GM23338 (cell line): Measurements from ENCODE around the gene AGRN. TPM values are rescaled to one million over a fixed set of nuclear protein-coding genes. Genes with fewer than 3 reads are reported as not detected.

Source experiments
- ATAC-seq: fragments of 200-7000 bp; cut with Tn5 transposase; 3 replicates; pipeline ENCODE4 v1.9.1; 2020
- DNase-seq: peaks from one replicate; pipeline ENCODE4 v3.0.0-alpha.2; 2015; ENCODE audit warnings: low spot score
- H2AFZ ChIP-seq: fragments of 200-600 bp; sonication (generic); 2 replicates; pipeline ENCODE4 v1.8.0; 2016; ENCODE audit warnings: antibody characterized with exemption, mild to moderate bottlenecking, moderate library complexity
- H3F3A ChIP-seq: fragments of 200-600 bp; sonication (generic); replicated peaks from 2 replicates; pipeline ENCODE4 v1.8.0; 2017; ENCODE audit warnings: antibody characterized with exemption, mixed run types, low read depth
- H3K27ac ChIP-seq: fragments of 200-600 bp; sonication (generic); 2 replicates; pipeline ENCODE4 v1.6.1; 2016; ENCODE audit warnings: low read depth
- H3K27me3 ChIP-seq: fragments of 200-600 bp; sonication (generic); 2 replicates; pipeline ENCODE4 v1.8.0; 2016; ENCODE audit warnings: mild to moderate bottlenecking, mixed run types, moderate library complexity; ENCODE audit not compliant: insufficient read depth
- H3K36me3 ChIP-seq: fragments of 200-600 bp; sonication (generic); 2 replicates; pipeline ENCODE4 v1.8.0; 2016; ENCODE audit warnings: mild to moderate bottlenecking; ENCODE audit not compliant: insufficient read depth
- H3K4me1 ChIP-seq: fragments of 200-600 bp; sonication (generic); 2 replicates; pipeline ENCODE4 v1.8.0; 2016; ENCODE audit warnings: mild to moderate bottlenecking, moderate library complexity; ENCODE audit not compliant: insufficient read depth
- H3K4me2 ChIP-seq: fragments of 200-600 bp; sonication (generic); 2 replicates; pipeline ENCODE4 v1.7.1; 2017; ENCODE audit warnings: mixed run types
- H3K4me3 ChIP-seq: fragments of 200-600 bp; sonication (generic); 2 replicates; pipeline ENCODE4 v1.6.1; 2016; ENCODE audit warnings: mixed run types
- H3K79me2 ChIP-seq: fragments of 200-600 bp; sonication (generic); replicated peaks from 2 replicates; pipeline ENCODE4 v1.8.0; 2017; ENCODE audit warnings: mild to moderate bottlenecking; ENCODE audit not compliant: insufficient read depth
- H3K9me2 ChIP-seq: fragments of 200-600 bp; sonication (generic); 2 replicates; pipeline ENCODE4 v1.8.0; 2017; ENCODE audit not compliant: insufficient read depth
- H4K20me1 ChIP-seq: fragments of 200-600 bp; sonication (generic); replicated peaks from 2 replicates; pipeline ENCODE4 v1.8.0; 2017; ENCODE audit warnings: mild to moderate bottlenecking; ENCODE audit not compliant: insufficient read depth
- H3K27ac Mint-ChIP-seq: 2 replicates; pipeline ENCODE4 v1.8.0; 2020; ENCODE audit warnings: inconsistent platforms, mild to moderate bottlenecking, moderate library complexity, mixed read lengths
- H3K27me3 Mint-ChIP-seq: 3 replicates; pipeline ENCODE4 v1.8.0; 2022; ENCODE audit warnings: low read depth, mild to moderate bottlenecking, moderate library complexity, mixed read lengths, inconsistent platforms; ENCODE audit not compliant: insufficient read depth, poor library complexity
- H3K36me3 Mint-ChIP-seq: 3 replicates; pipeline ENCODE4 v1.8.0; 2021; ENCODE audit warnings: low read depth, mild to moderate bottlenecking, inconsistent platforms, moderate library complexity, mixed read lengths
- H3K4me1 Mint-ChIP-seq: 3 replicates; pipeline ENCODE4 v1.8.0; 2020; ENCODE audit warnings: mild to moderate bottlenecking, inconsistent platforms, mixed read lengths
- H3K4me3 Mint-ChIP-seq: 3 replicates; pipeline ENCODE4 v1.8.0; 2021; ENCODE audit warnings: moderate library complexity, mild to moderate bottlenecking, inconsistent platforms, mixed read lengths
- H3K9me3 Mint-ChIP-seq: 3 replicates; pipeline ENCODE4 v1.8.0; 2020; ENCODE audit warnings: moderate library complexity, mild to moderate bottlenecking, inconsistent platforms, mixed read lengths
- CREB1 ChIP-seq: fragments of 250-450 bp; sonication (Bioruptor Pico); IDR thresholded peaks from 2 replicates; pipeline ENCODE4 v1.5.0; 2020; ENCODE audit warnings: low read depth, mild to moderate bottlenecking, moderate library complexity
- EZH2 ChIP-seq: fragments of 200-600 bp; sonication (generic); IDR thresholded peaks from one replicate; pipeline ENCODE4 v1.8.0; 2017; ENCODE audit warnings: antibody characterized with exemption, mild to moderate bottlenecking, low read depth; ENCODE audit not compliant: unreplicated experiment
- EZH2phosphoT487 ChIP-seq: fragments of 200-600 bp; sonication (generic); IDR thresholded peaks from one replicate; pipeline ENCODE4 v1.8.1; 2018; ENCODE audit warnings: antibody characterized with exemption; ENCODE audit not compliant: unreplicated experiment
- JUNB ChIP-seq: IDR thresholded peaks from one replicate; pipeline ENCODE4 v1.6.1; 2016; ENCODE audit warnings: antibody characterized with exemption; ENCODE audit not compliant: unreplicated experiment
- NANOG ChIP-seq: IDR thresholded peaks from 2 replicates; pipeline ENCODE4 v1.6.1; 2016; ENCODE audit warnings: antibody characterized with exemption, borderline replicate concordance
- POLR2AphosphoS5 ChIP-seq: IDR thresholded peaks from 2 replicates; pipeline ENCODE4 v1.6.1; 2016; ENCODE audit warnings: antibody characterized with exemption, low read depth
- REST ChIP-seq: IDR thresholded peaks from one replicate; pipeline ENCODE4 v1.6.1; 2018; ENCODE audit warnings: antibody characterized with exemption; ENCODE audit not compliant: unreplicated experiment
- STAT1 ChIP-seq: IDR thresholded peaks from one replicate; pipeline ENCODE4 v1.6.1; 2016; ENCODE audit warnings: antibody characterized with exemption; ENCODE audit not compliant: unreplicated experiment
- ZNF114 ChIP-seq: fragments of 250-450 bp; sonication (Bioruptor Pico); IDR thresholded peaks from 2 replicates; pipeline ENCODE4 v1.5.0; 2020; ENCODE audit warnings: mild to moderate bottlenecking, moderate library complexity
- ZNF331 ChIP-seq: fragments of 250-450 bp; sonication (Bioruptor Pico); IDR thresholded peaks from 2 replicates; pipeline ENCODE4 v1.5.0; 2020; ENCODE audit warnings: low read depth, mild to moderate bottlenecking, moderate library complexity
- ZNF462 ChIP-seq: fragments of 250-450 bp; sonication (Bioruptor Pico); IDR thresholded peaks from 2 replicates; pipeline ENCODE4 v1.5.0; 2020; ENCODE audit warnings: mild to moderate bottlenecking, moderate library complexity
- polyA plus RNA-seq: library from polyadenylated mRNA; unstranded; fragments of >200 nt; fragmentation: Nextera tagmentation; extraction: Ambion mirVana; gene quantifications from 2 replicates; pipeline ENCODE4 v1.2.1, GENCODE V29; 2016
- total RNA-seq: library from RNA; depleted of rRNA; stranded (reverse); fragments of >200 nt; shearing (Covaris generic); gene quantifications from 2 replicates; pipeline ENCODE4 v1.2.3, GENCODE V29; 2014
- TF ChIP-seq, protein P1 (sequence below): IDR thresholded peaks from 2 replicates; pipeline ENCODE4 v1.6.1; 2016; ENCODE audit warnings: antibody characterized with exemption
- TF ChIP-seq, protein P2 (sequence below), 2 experiments: fragments of 200-600 bp in 1 of 2; sonication (generic) in 1 of 2; conservative IDR thresholded peaks; 2 replicates each; pipeline versions ENCODE4 v1.5.1 to v1.6.1; 2016 to 2017; ENCODE audit warnings: antibody characterized with exemption in 2 of 2, low read depth in 2 of 2, mild to moderate bottlenecking in 2 of 2, moderate library complexity in 1 of 2

The AGRN gene
- total and polyA plus RNA-seq, 2 experiments from 2014 or later = 12.3 to 185 TPM

GRCh38 chr1:980602-981395 is 39.1 kb upstream of the AGRN start:
- H3K4me1 ChIP-seq = no peaks in the 10 kb centered on the region; the same call in 1 of the 2 replicates
- H3K9me2 ChIP-seq = no peaks in the 10 kb centered on the region
- H4K20me1 ChIP-seq = no peaks in the 10 kb centered on the region
- no peaks in the 10 kb centered on the region for H3K79me2 ChIP-seq
- no peak for DNase-seq
- Mint-ChIP-seq H3K36me3 (peaks cover 5% of the 10 kb centered on the region), H3K4me1 (peaks cover 1% of the 10 kb centered on the region), H3K27me3 (peaks cover 37% of the 10 kb centered on the region), H3K9me3 (peaks cover 5% of the 10 kb centered on the region), H3K4me3 (no peak overlapping the region), H3K27ac (no peak overlapping the region)
- H3K36me3 ChIP-seq = no peaks in the 10 kb centered on the region
- H3K4me3 ChIP-seq = no peak overlapping the region
- H3F3A ChIP-seq = no peaks in the 10 kb centered on the region
- ATAC-seq = no peak
- TF ChIP-seq ZNF462 (CRISPR knock-in tag) = no peak
- TF ChIP-seq JUNB = no peak
- no peak for TF ChIP-seq STAT1
- TF ChIP-seq, protein P1, sequence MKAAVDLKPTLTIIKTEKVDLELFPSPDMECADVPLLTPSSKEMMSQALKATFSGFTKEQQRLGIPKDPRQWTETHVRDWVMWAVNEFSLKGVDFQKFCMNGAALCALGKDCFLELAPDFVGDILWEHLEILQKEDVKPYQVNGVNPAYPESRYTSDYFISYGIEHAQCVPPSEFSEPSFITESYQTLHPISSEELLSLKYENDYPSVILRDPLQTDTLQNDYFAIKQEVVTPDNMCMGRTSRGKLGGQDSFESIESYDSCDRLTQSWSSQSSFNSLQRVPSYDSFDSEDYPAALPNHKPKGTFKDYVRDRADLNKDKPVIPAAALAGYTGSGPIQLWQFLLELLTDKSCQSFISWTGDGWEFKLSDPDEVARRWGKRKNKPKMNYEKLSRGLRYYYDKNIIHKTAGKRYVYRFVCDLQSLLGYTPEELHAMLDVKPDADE = no peak
- TF ChIP-seq CREB1 (CRISPR knock-in tag) = no peak
- TF ChIP-seq POLR2AphosphoS5 = no peak
- TF ChIP-seq, protein P2, sequence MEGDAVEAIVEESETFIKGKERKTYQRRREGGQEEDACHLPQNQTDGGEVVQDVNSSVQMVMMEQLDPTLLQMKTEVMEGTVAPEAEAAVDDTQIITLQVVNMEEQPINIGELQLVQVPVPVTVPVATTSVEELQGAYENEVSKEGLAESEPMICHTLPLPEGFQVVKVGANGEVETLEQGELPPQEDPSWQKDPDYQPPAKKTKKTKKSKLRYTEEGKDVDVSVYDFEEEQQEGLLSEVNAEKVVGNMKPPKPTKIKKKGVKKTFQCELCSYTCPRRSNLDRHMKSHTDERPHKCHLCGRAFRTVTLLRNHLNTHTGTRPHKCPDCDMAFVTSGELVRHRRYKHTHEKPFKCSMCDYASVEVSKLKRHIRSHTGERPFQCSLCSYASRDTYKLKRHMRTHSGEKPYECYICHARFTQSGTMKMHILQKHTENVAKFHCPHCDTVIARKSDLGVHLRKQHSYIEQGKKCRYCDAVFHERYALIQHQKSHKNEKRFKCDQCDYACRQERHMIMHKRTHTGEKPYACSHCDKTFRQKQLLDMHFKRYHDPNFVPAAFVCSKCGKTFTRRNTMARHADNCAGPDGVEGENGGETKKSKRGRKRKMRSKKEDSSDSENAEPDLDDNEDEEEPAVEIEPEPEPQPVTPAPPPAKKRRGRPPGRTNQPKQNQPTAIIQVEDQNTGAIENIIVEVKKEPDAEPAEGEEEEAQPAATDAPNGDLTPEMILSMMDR (conservative IDR thresholded peaks at IDR 0.05; ENCODE audit: low read depth in 2 of 2) = no peak
- TF ChIP-seq ZNF331 = no peak
- TF ChIP-seq ZNF114 (CRISPR knock-in tag) = no peak
- TF ChIP-seq NANOG = no peak
- no peak for TF ChIP-seq EZH2
- no peak for TF ChIP-seq EZH2phosphoT487
- TF ChIP-seq REST = no peak
- peaks cover 21% of the 10 kb centered on the region for H3K27me3 ChIP-seq
- no peak overlapping the region for H3K27ac ChIP-seq
- no peak overlapping the region for H3K4me2 ChIP-seq
- no peak overlapping the region for H2AFZ ChIP-seq
